Measurements from ENCODE around the gene IFNAR2.

DNA sequence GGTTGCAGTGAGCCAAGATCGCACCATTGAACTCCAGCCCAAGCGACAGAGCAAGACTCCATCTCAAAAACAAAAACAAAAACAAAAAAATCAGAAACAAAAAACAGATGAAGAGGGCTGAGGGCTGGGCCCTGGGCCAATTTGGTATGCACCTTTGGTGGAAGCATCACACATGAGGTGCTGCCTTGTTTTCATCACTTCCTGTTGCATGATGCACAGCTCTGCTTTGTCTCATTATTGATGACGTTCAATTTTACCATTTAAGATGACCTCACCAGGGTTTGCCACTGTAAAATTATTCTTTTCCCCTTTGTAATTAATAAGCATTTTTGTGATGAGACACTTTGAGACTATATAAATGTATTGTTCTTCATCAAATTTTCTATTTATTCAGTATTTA is 9.8 kb upstream of the IFNAR2 start:
- TF ChIP-seq, protein P1, sequence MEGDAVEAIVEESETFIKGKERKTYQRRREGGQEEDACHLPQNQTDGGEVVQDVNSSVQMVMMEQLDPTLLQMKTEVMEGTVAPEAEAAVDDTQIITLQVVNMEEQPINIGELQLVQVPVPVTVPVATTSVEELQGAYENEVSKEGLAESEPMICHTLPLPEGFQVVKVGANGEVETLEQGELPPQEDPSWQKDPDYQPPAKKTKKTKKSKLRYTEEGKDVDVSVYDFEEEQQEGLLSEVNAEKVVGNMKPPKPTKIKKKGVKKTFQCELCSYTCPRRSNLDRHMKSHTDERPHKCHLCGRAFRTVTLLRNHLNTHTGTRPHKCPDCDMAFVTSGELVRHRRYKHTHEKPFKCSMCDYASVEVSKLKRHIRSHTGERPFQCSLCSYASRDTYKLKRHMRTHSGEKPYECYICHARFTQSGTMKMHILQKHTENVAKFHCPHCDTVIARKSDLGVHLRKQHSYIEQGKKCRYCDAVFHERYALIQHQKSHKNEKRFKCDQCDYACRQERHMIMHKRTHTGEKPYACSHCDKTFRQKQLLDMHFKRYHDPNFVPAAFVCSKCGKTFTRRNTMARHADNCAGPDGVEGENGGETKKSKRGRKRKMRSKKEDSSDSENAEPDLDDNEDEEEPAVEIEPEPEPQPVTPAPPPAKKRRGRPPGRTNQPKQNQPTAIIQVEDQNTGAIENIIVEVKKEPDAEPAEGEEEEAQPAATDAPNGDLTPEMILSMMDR (IDR thresholded peaks at IDR 0.05; ENCODE audit: extremely low read depth in 1 of 2, insufficient read depth in 1 of 2, low read depth in 1 of 2, low read length in 2 of 2) = no peak
- TF ChIP-seq POLR2A (IDR thresholded peaks at IDR 0.05; ENCODE audit: low read depth, low read length) (no peak), POLR2AphosphoS5 (IDR thresholded peaks at IDR 0.05; ENCODE audit: insufficient read depth, low read depth, low read length) (no peak), JUN (IDR thresholded peaks at IDR 0.05; ENCODE audit: borderline replicate concordance, insufficient read depth, insufficient read length, low read depth) (peak; percentile 4)
